ENCODE results near the gene RBM5.

- TF ChIP-seq CTCF (IDR thresholded peaks at IDR 0.05; ENCODE audit: insufficient read depth, low read depth, low read length), result no peak
- TF ChIP-seq EZH2 (IDR thresholded peaks at IDR 0.05; ENCODE audit: insufficient read depth, low read length), result no peak
These were observed 69.3 kb downstream of the RBM5 start for GRCh38 chr3:50157827-50158529.
